ENCODE results near the gene CBR4.

- TF ChIP-seq POLR2AphosphoS5 (IDR thresholded peaks at IDR 0.05) (no peak), POLR2A (IDR thresholded peaks at IDR 0.05) (no peak)
Observed at GRCh38 chr4:169031392-169031791, 21.3 kb upstream of the CBR4 start.
